ENCODE data around the gene FAF2.

FAF2 gene

DNA sequence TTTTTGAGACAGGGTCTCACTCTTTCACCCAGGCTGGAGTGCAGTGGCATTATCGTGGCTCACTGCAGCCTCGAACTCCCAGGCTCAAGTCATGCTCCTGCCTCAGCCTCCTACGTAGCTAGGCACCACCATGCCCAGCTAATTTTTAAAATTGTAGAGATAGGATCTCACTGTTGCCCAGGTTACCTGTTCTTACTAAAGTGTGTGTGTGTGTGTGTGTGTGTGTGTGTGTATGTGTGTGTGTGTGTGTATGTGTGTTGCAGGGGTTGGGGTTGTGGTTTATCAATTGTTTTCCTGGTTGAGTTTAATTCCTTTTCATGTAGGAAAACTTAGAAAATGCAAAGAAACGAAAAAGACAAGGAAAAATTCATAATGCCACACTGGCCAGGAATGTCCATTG lies 67.2 kb downstream of the FAF2 start:
- Histone ChIP-seq H3K36me3 (ENCODE audit: insufficient read depth, low read length) (no peaks in the 10 kb centered on the region), H3K9me3 (ENCODE audit: insufficient read depth, low read length, severe bottlenecking) (no peaks in the 10 kb centered on the region), H3K4me2 (ENCODE audit: insufficient read depth, low read length) (no peak overlapping the region), H3K27me3 (ENCODE audit: insufficient read depth, low read length, poor library complexity) (no peaks in the 10 kb centered on the region), H3K79me2 (ENCODE audit: insufficient read depth, low read length) (no peaks in the 10 kb centered on the region), H3K9ac (ENCODE audit: low read depth, low read length) (no peak overlapping the region), H4K20me1 (ENCODE audit: insufficient read depth, low read length) (no peaks in the 10 kb centered on the region), H3K4me3 (ENCODE audit: low read depth in 1 of 2, low read length in 2 of 2) (no peak overlapping the region), H3K4me1 (ENCODE audit: insufficient read depth, low read length) (no peaks in the 10 kb centered on the region), H2AFZ (ENCODE audit: low read depth, low read length) (no peak overlapping the region), H3K27ac (ENCODE audit: low read length) (no peak overlapping the region)
- ATAC-seq (ENCODE audit: insufficient read depth, low read depth) (no peak), DNase-seq (no peak)
- no peak for TF ChIP-seq EZH2 (IDR thresholded peaks at IDR 0.05; ENCODE audit: borderline replicate concordance, low read depth, low read length, severe bottlenecking)
- TF ChIP-seq, protein P1, sequence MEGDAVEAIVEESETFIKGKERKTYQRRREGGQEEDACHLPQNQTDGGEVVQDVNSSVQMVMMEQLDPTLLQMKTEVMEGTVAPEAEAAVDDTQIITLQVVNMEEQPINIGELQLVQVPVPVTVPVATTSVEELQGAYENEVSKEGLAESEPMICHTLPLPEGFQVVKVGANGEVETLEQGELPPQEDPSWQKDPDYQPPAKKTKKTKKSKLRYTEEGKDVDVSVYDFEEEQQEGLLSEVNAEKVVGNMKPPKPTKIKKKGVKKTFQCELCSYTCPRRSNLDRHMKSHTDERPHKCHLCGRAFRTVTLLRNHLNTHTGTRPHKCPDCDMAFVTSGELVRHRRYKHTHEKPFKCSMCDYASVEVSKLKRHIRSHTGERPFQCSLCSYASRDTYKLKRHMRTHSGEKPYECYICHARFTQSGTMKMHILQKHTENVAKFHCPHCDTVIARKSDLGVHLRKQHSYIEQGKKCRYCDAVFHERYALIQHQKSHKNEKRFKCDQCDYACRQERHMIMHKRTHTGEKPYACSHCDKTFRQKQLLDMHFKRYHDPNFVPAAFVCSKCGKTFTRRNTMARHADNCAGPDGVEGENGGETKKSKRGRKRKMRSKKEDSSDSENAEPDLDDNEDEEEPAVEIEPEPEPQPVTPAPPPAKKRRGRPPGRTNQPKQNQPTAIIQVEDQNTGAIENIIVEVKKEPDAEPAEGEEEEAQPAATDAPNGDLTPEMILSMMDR (IDR thresholded peaks at IDR 0.05; ENCODE audit: borderline replicate concordance, extremely low read depth, low read length, poor library complexity, severe bottlenecking): no peak

DNA sequence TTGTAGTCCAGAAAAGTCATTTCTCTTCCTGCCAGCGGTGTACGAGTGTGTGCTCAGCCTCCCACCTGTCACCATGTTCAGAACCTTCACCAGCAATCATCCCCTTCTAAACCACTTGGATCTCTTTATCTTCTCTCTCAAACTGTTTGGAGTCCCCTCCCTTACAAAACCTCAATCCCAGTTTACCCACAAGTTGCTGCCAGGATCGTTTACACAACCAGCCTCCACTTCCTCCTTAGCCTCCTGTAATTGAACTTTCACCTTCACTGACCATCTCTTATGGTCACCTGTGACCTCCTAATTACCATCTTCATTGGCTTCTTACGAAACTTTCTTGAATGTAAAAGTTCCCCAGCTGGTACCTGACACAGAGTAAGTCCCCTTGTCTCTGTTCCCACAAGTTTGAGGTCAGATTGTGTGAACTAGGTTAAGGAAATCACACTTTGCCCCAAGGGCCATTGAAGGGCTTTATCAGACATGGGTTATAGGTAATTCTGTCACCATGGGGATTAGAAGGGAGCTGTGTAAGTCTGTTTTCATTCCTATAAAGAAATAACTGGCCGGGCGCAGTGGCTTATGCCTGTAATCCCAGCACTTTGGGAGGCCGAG lies 69.0 kb downstream of the FAF2 start:
- Histone ChIP-seq H3K4me3 (ENCODE audit: low read depth in 1 of 2, low read length in 2 of 2) (no peak overlapping the region), H3K79me2 (ENCODE audit: insufficient read depth, low read length) (no peaks in the 10 kb centered on the region), H3K4me1 (ENCODE audit: insufficient read depth, low read length) (no peaks in the 10 kb centered on the region), H3K9ac (ENCODE audit: low read depth, low read length) (no peak overlapping the region), H3K27me3 (ENCODE audit: insufficient read depth, low read length, poor library complexity) (no peaks in the 10 kb centered on the region), H3K27ac (ENCODE audit: low read length) (no peak overlapping the region), H3K9me3 (ENCODE audit: insufficient read depth, low read length, severe bottlenecking) (no peaks in the 10 kb centered on the region), H3K4me2 (ENCODE audit: insufficient read depth, low read length) (no peak overlapping the region), H2AFZ (ENCODE audit: low read depth, low read length) (no peak overlapping the region), H4K20me1 (ENCODE audit: insufficient read depth, low read length) (no peaks in the 10 kb centered on the region), H3K36me3 (ENCODE audit: insufficient read depth, low read length) (no peaks in the 10 kb centered on the region)
- ATAC-seq (ENCODE audit: insufficient read depth, low read depth): no peak
- no peak for DNase-seq
- TF ChIP-seq, protein P1 (IDR thresholded peaks at IDR 0.05; ENCODE audit: borderline replicate concordance, extremely low read depth, low read length, poor library complexity, severe bottlenecking): no peak
- no peak for TF ChIP-seq EZH2 (IDR thresholded peaks at IDR 0.05; ENCODE audit: borderline replicate concordance, low read depth, low read length, severe bottlenecking)

DNA sequence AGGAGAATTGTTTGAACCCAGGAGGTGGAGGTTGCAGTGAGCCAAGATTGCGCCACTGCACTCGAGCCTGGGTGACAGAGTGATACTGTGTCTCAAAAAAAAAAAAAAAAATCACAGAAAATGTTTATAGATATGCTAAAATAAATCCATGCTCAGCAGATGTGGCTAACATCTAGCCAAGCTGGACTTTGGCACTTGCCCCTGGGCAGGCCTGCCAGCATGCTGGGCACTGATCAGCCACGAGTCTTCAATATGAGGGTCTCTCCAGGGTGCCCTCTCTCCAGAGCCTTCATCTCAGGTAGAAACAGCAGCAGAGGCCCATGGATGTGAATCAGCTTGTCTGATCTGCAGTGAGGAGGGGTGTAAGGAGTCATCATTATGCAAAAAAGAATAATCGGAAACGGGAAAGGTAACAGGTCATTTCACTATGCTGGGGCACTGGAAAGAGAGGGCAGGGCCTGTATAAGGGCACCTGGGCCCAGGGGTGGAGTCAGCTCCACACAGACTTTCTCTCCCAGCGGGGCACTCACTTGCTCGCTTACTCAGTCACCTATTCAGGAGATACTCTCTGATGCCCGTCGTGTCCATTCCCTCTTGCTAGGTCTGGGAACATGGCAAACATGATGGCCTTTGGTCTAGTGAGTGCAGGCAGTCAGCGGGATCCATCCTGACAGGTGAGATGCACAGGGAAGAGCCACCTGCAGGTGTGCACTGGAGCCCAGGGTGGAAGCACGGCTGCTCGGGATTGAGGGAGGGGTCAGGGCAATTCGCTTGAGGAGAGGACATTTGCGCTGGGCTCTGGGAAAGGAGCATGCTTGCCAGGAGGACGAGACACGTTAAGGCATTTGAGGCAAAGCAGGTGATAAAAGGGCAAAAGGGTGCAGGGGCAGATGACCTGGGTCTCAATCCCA lies 71.9 kb downstream of the FAF2 start:
- Histone ChIP-seq H3K4me2 (ENCODE audit: insufficient read depth, low read length) (no peak overlapping the region), H3K79me2 (ENCODE audit: insufficient read depth, low read length) (no peaks in the 10 kb centered on the region), H2AFZ (ENCODE audit: low read depth, low read length) (no peak overlapping the region), H3K36me3 (ENCODE audit: insufficient read depth, low read length) (no peaks in the 10 kb centered on the region), H3K4me3 (ENCODE audit: low read depth in 1 of 2, low read length in 2 of 2) (no peak overlapping the region), H3K27ac (ENCODE audit: low read length) (no peak overlapping the region), H3K4me1 (ENCODE audit: insufficient read depth, low read length) (no peaks in the 10 kb centered on the region), H4K20me1 (ENCODE audit: insufficient read depth, low read length) (no peaks in the 10 kb centered on the region), H3K9ac (ENCODE audit: low read depth, low read length) (no peak overlapping the region), H3K9me3 (ENCODE audit: insufficient read depth, low read length, severe bottlenecking) (no peaks in the 10 kb centered on the region), H3K27me3 (ENCODE audit: insufficient read depth, low read length, poor library complexity) (no peaks in the 10 kb centered on the region)
- ATAC-seq (ENCODE audit: insufficient read depth, low read depth): no peak
- no peak for DNase-seq
- TF ChIP-seq, protein P1 (IDR thresholded peaks at IDR 0.05; ENCODE audit: borderline replicate concordance, extremely low read depth, low read length, poor library complexity, severe bottlenecking): no peak
- TF ChIP-seq EZH2 (IDR thresholded peaks at IDR 0.05; ENCODE audit: borderline replicate concordance, low read depth, low read length, severe bottlenecking): no peak
